HFFc6 (cell line): ENCODE measurements around the gene PLCB2. TPM values are rescaled to one million over a fixed set of nuclear protein-coding genes. Genes with fewer than 3 reads are reported as not detected.

Experiments
- DNase-seq: peaks from one replicate; pipeline ENCODE4 v3.0.0-alpha.2; 2018
- H3K27ac Mint-ChIP-seq: 2 replicates; pipeline ENCODE4 v1.8.0; 2020; ENCODE audit warnings: mild to moderate bottlenecking, mixed read lengths
- H3K27me3 Mint-ChIP-seq: 2 replicates; pipeline ENCODE4 v1.8.0; 2021; ENCODE audit warnings: mild to moderate bottlenecking, moderate library complexity, mixed read lengths; ENCODE audit not compliant: insufficient read depth
- H3K36me3 Mint-ChIP-seq: 2 replicates; pipeline ENCODE4 v1.8.0; 2021; ENCODE audit warnings: low read depth, mixed read lengths
- H3K4me1 Mint-ChIP-seq: 2 replicates; pipeline ENCODE4 v1.8.0; 2020; ENCODE audit warnings: low read depth, mixed read lengths
- H3K4me3 Mint-ChIP-seq: 2 replicates; pipeline ENCODE4 v1.8.0; 2020; ENCODE audit warnings: mild to moderate bottlenecking, moderate library complexity, mixed read lengths
- H3K9me3 Mint-ChIP-seq: 2 replicates; pipeline ENCODE4 v1.8.0; 2020; ENCODE audit warnings: mild to moderate bottlenecking, mixed read lengths
- total RNA-seq, 6 experiments: library from RNA; stranded (reverse); fragmentation: NEBNext Ultra II Directional; extraction: Animal tissue kit (Norgen Biotek cat#: 25700); gene quantifications; 2 replicates in 1 of 6; 3 replicates in 5 of 6; pipeline ENCODE4 v1.2.3, GENCODE V29; 2021
- TF ChIP-seq, protein P1 (sequence below): fragments of 200-600 bp; sonication (generic); IDR thresholded peaks from 2 replicates; pipeline ENCODE4 v1.5.0; 2021; ENCODE audit warnings: antibody characterized with exemption, mild to moderate bottlenecking

PLCB2 gene
- total RNA-seq, 6 experiments from 2014 or later, result 0.12 to 1.0 (median 0.48) TPM

DNA sequence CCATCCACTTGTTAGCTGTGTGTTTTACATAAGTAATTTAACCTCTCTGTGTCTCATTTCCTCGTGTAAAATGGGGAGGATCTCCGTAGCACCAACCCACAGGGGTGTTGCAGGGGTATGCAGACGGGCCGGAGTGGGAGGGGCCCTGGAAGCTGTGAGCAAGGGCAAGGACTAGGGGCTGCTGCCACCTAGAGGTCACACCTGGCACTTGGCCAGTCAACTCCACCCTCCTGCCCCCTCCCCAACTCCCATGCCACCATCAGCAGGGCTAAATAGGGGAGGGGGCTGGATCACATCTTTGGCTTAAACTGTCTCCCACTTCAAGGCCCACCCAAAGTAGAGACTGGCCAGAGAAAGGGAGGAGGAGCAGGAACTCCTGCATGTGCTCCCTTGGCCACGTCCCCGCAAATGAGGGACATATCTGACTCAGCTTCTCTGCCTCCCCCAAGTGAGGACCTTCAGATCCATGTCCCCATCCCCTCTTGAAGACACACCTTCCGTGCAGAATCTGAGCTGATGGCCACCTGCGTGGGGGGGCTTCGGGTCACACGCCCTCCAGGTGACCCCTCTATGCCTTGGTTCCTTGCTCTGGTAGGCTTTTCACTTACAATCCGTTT, 30.4 kb upstream of the PLCB2 start:
- Mint-ChIP-seq H3K36me3 (peaks cover 17% of the 10 kb centered on the region; the same call in 1 of the 2 replicates), H3K4me1 (peaks cover 71% of the 10 kb centered on the region), H3K4me3 (peak overlapping the region; percentile 87), H3K9me3 (no peaks in the 10 kb centered on the region), H3K27me3 (peaks cover 3% of the 10 kb centered on the region), H3K27ac (peak overlapping the region; percentile 97)
- TF ChIP-seq, protein P1, sequence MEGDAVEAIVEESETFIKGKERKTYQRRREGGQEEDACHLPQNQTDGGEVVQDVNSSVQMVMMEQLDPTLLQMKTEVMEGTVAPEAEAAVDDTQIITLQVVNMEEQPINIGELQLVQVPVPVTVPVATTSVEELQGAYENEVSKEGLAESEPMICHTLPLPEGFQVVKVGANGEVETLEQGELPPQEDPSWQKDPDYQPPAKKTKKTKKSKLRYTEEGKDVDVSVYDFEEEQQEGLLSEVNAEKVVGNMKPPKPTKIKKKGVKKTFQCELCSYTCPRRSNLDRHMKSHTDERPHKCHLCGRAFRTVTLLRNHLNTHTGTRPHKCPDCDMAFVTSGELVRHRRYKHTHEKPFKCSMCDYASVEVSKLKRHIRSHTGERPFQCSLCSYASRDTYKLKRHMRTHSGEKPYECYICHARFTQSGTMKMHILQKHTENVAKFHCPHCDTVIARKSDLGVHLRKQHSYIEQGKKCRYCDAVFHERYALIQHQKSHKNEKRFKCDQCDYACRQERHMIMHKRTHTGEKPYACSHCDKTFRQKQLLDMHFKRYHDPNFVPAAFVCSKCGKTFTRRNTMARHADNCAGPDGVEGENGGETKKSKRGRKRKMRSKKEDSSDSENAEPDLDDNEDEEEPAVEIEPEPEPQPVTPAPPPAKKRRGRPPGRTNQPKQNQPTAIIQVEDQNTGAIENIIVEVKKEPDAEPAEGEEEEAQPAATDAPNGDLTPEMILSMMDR, result peak; percentile 86
- DNase-seq, result no peak

- TF ChIP-seq, protein P1, result no peak
- Mint-ChIP-seq H3K36me3 (peaks cover 22% of the 10 kb centered on the region; the same call in 1 of the 2 replicates), H3K4me3 (peak overlapping the region; percentile 87; the same call in 1 of the 2 replicates), H3K27me3 (peaks cover 3% of the 10 kb centered on the region), H3K9me3 (no peaks in the 10 kb centered on the region), H3K27ac (peak overlapping the region; percentile 97), H3K4me1 (peaks cover 71% of the 10 kb centered on the region)
- DNase-seq, result no peak
Observed at GRCh38 chr15:40337597-40337996, 29.9 kb upstream of the PLCB2 start.

DNA sequence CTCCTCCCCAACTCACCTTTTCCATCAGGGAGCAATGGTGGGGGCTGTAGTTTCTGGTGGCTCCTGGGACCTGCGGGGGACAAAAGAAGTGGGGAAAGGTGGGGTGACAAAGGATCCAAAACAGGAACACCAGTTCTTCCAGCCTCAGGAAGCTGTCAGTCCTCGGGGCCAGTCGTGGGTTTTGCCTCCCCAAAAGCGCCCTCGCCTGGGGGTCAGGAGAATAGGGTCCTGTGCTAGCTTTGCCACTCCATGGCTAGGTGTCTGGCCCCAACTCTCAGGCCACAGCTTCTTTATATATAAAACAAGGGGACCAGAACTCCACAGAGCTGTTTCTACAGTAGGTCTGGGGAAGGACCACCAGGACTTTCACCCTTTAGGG, 29.0 kb upstream of the PLCB2 start:
- peaks cover 26% of the 10 kb centered on the region; the same call in 1 of the 2 replicates for H3K36me3 Mint-ChIP-seq
- no peak for DNase-seq
- peaks cover 71% of the 10 kb centered on the region for H3K4me1 Mint-ChIP-seq

DNA sequence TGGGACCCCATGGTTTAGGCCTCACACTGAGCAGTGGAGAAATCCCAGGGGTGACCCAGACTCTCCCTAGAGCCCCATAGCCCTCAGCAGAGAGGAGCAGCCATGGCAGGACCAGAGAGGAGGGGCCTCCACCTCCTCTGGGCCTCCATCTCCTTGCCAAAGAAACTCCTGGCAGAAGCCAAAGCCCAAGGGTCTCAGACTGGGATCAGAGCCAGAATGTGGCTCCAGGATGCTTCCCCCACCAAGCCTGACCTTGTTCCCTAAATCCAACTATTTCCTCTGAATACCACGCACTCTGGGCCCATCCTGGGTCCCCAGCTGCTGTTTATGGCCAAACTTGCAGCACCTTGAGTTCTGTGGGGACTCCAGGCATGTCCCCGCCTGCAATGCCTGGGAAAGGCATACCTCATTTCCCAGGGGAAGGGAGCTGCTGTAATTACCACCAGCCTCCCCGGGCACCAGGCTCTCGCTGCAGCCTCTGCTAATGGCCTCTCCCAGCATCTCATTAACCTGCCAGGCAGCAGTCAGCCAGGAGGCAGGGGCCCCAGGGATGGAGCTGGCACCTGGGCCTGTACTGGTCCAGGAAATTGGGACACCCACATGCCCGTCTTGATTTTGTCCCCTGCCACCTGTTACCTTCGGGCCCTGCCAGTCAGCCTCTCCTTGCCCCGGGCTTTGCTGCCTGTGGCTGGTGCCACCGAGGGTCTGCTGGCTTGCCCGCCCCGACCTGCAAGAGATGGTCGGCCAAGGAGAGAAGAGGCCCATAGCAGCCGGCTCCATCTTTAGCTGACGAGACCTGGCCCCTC, 28.4 kb upstream of the PLCB2 start:
- DNase-seq, result no peak
- Mint-ChIP-seq H3K27ac (peak overlapping the region; percentile 46; the same call in 1 of the 2 replicates), H3K4me1 (peaks cover 66% of the 10 kb centered on the region), H3K36me3 (peaks cover 26% of the 10 kb centered on the region; the same call in 1 of the 2 replicates), H3K27me3 (peaks cover 3% of the 10 kb centered on the region), H3K9me3 (no peaks in the 10 kb centered on the region), H3K4me3 (no peak overlapping the region)
- TF ChIP-seq, protein P1, result no peak

More for the DNA sequence above, 29.0 kb upstream of the PLCB2 start:
- H3K27ac Mint-ChIP-seq, result peak overlapping the region; percentile 64; the same call in 1 of the 2 replicates
- TF ChIP-seq, protein P1, result peak; percentile 7; the same call in 1 of the 2 replicates
- H3K4me3 Mint-ChIP-seq, result no peak overlapping the region; the same call in 1 of the 2 replicates
- peaks cover 3% of the 10 kb centered on the region for H3K27me3 Mint-ChIP-seq
- no peaks in the 10 kb centered on the region for H3K9me3 Mint-ChIP-seq

DNA sequence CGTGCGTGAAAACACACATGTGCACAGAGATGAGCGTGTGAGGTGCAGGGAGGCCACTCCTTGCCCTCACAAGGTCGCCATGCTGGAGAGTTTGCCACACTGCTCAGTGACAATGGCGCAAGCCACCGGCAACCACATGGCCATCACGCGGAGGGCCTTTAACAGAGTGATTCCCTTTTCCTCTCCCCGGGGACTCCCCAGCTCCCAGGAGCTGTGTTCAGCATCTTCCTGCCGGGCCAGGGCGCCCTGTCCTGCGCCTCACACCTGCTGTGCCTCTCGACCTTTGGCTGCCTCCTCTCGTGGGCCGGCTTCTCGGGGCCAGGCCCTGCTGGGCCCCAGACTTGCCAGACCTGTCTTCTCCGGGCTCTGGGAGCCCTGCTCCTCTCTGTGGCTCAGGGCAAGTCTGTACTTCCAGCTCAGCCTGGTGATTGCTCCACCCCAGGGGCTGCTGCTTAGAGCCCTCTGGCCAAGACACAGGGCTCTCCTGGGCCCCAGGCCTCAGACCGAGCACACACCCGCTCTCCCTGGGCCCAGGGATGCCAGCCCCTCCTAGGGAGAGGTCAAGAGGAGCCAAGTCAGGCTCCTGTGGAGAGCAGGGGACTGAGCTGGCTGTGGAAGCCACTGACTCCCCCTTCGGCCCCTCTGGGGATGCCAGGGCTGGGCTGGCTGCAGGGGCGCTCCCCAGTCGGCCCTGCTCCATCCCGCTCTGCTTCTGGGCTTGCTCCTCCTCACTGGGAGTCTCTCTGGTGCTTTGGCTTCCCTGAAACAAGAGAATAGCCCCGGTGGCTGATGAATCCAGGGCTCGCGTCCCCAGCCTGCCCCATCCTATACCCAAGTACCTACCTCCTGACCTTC, 27.4 kb upstream of the PLCB2 start:
- TF ChIP-seq, protein P1, result no peak
- peaks cover 60% of the 10 kb centered on the region for H3K4me1 Mint-ChIP-seq
- no peak for DNase-seq
- H3K4me3 Mint-ChIP-seq, result no peak overlapping the region
- H3K27ac Mint-ChIP-seq, result peak overlapping the region; percentile 46
- peaks cover 26% of the 10 kb centered on the region; the same call in 1 of the 2 replicates for H3K36me3 Mint-ChIP-seq
- H3K9me3 Mint-ChIP-seq, result no peaks in the 10 kb centered on the region
- H3K27me3 Mint-ChIP-seq, result peaks cover 3% of the 10 kb centered on the region
